Activated B cell treated with CpG ODN at 0.5 μM for 24 hours (primary cell): ENCODE data around the gene TANGO6. TPM values are rescaled to one million over a fixed set of nuclear protein-coding genes. Genes with fewer than 3 reads are reported as not detected.

Experiments used
- ATAC-seq: fragments of 200-7000 bp; cut with Tn5 transposase; one replicate; pipeline ENCODE4 v1.10.0; 2021; ENCODE audit warnings: low read depth, mild to moderate bottlenecking, moderate library complexity
- CTCF ChIA-PET: fragments of 350-600 bp; sonication (Branson Sonifier 250); formaldehyde crosslinking; loops from one replicate; lab custom pipeline; 2021; ENCODE audit warnings: antibody characterized with exemption; lab: Charles Lee
- POLR2A ChIA-PET: fragments of 350-600 bp; sonication (Branson Sonifier 250); formaldehyde crosslinking; loops from one replicate; lab custom pipeline; 2021; ENCODE audit warnings: antibody characterized with exemption; lab: Charles Lee
- DNase-seq: peaks from one replicate; pipeline ENCODE4 v3.0.0; 2022
- H3K27ac Mint-ChIP-seq: one replicate; pipeline ENCODE4 v1.8.0; 2020; ENCODE audit warnings: mixed read lengths
- H3K27me3 Mint-ChIP-seq: one replicate; pipeline ENCODE4 v1.8.0; 2021; ENCODE audit warnings: mixed read lengths
- H3K36me3 Mint-ChIP-seq: one replicate; pipeline ENCODE4 v1.8.0; 2021; ENCODE audit warnings: low read depth, mixed read lengths
- H3K4me1 Mint-ChIP-seq: one replicate; pipeline ENCODE4 v1.8.0; 2021; ENCODE audit warnings: mixed read lengths
- H3K4me3 Mint-ChIP-seq: one replicate; pipeline ENCODE4 v1.8.0; 2020; ENCODE audit warnings: mild to moderate bottlenecking, mixed read lengths
- H3K9me3 Mint-ChIP-seq: one replicate; pipeline ENCODE4 v1.8.0; 2020; ENCODE audit warnings: mixed read lengths
- CTCF ChIP-seq: fragments of 200-600 bp; IDR thresholded peaks from one replicate; pipeline ENCODE4 v1.8.0; 2022; ENCODE audit warnings: antibody characterized with exemption, mild to moderate bottlenecking
- intact Hi-C: fragments of 100-400 bp; cut with micrococcal nuclease; formaldehyde crosslinking; loops from one replicate; pipeline ENCODE4 v1.15.1; 2024
- total RNA-seq: library from RNA; stranded (reverse); gene quantifications from 2 replicates; pipeline ENCODE4 v1.2.3, GENCODE V29; 2022

The TANGO6 gene
- total RNA-seq, 1 donor from 2014 or later: 39.4 TPM

- H3K9me3 Mint-ChIP-seq: no peaks in the 10 kb centered on the region
- intact Hi-C loops: no loop called here
- DNase-seq (no peak), ATAC-seq (no peak)
- no peaks in the 10 kb centered on the region for H3K27me3 Mint-ChIP-seq
- H3K4me1 Mint-ChIP-seq: no peaks in the 10 kb centered on the region
- ChIA-PET CTCF (no interaction called here), POLR2A (no interaction called here)
- H3K4me3 Mint-ChIP-seq: no peak overlapping the region
- peaks cover 30% of the 10 kb centered on the region for H3K36me3 Mint-ChIP-seq
- no peak for TF ChIP-seq CTCF
- no peak overlapping the region for H3K27ac Mint-ChIP-seq
Observed at GRCh38 chr16:68991075-68991474, 147.7 kb downstream of the TANGO6 start.

- ChIA-PET POLR2A (no interaction called here), CTCF (no interaction called here)
- H3K4me3 Mint-ChIP-seq: no peak overlapping the region
- TF ChIP-seq CTCF: no peak
- no peak overlapping the region for H3K27ac Mint-ChIP-seq
- no peak for DNase-seq
- H3K9me3 Mint-ChIP-seq: no peaks in the 10 kb centered on the region
- H3K36me3 Mint-ChIP-seq: peaks cover 35% of the 10 kb centered on the region
- H3K4me1 Mint-ChIP-seq: no peaks in the 10 kb centered on the region
- intact Hi-C loops: no loop called here
- no peaks in the 10 kb centered on the region for H3K27me3 Mint-ChIP-seq
- ATAC-seq: no peak
Observed at GRCh38 chr16:68992521-68992920, 149.2 kb downstream of the TANGO6 start.

GRCh38 chr16:68993456-68993855, 150.1 kb downstream of the TANGO6 start:
- TF ChIP-seq CTCF: no peak
- POLR2A ChIA-PET: no interaction called here
- H3K4me3 Mint-ChIP-seq: no peak overlapping the region
- H3K27ac Mint-ChIP-seq: no peak overlapping the region
- no peaks in the 10 kb centered on the region for H3K4me1 Mint-ChIP-seq
- peaks cover 28% of the 10 kb centered on the region for H3K36me3 Mint-ChIP-seq
- DNase-seq (no peak), ATAC-seq (no peak)
- no peaks in the 10 kb centered on the region for H3K9me3 Mint-ChIP-seq
- intact Hi-C loops: no loop called here
- CTCF ChIA-PET: no interaction called here
- H3K27me3 Mint-ChIP-seq: no peaks in the 10 kb centered on the region

- H3K4me1 Mint-ChIP-seq: no peaks in the 10 kb centered on the region
- no peak overlapping the region for H3K27ac Mint-ChIP-seq
- DNase-seq (no peak), ATAC-seq (no peak)
- no peak for TF ChIP-seq CTCF
- H3K9me3 Mint-ChIP-seq: no peaks in the 10 kb centered on the region
- H3K36me3 Mint-ChIP-seq: peaks cover 26% of the 10 kb centered on the region
- H3K4me3 Mint-ChIP-seq: no peak overlapping the region
- CTCF ChIA-PET: no interaction called here
- H3K27me3 Mint-ChIP-seq: no peaks in the 10 kb centered on the region
- POLR2A ChIA-PET: no interaction called here
- intact Hi-C loops: no loop called here
Observed at GRCh38 chr16:68993885-68994284, 150.6 kb downstream of the TANGO6 start.

GRCh38 chr16:68994324-68994723, 151.0 kb downstream of the TANGO6 start:
- no peak overlapping the region for H3K4me3 Mint-ChIP-seq
- ATAC-seq (no peak), DNase-seq (no peak)
- intact Hi-C loops: no loop called here
- H3K4me1 Mint-ChIP-seq: no peaks in the 10 kb centered on the region
- ChIA-PET POLR2A (no interaction called here), CTCF (no interaction called here)
- H3K9me3 Mint-ChIP-seq: no peaks in the 10 kb centered on the region
- no peaks in the 10 kb centered on the region for H3K27me3 Mint-ChIP-seq
- H3K36me3 Mint-ChIP-seq: peaks cover 24% of the 10 kb centered on the region
- TF ChIP-seq CTCF: no peak
- no peak overlapping the region for H3K27ac Mint-ChIP-seq
